GM23248 (cell line): ENCODE measurements around the gene SCD5. TPM values are rescaled to one million over a fixed set of nuclear protein-coding genes. Genes with fewer than 3 reads are reported as not detected.
A peak's percentile ranks its signal among the peaks of the same experiment; 100 is the strongest.

Experiments
- DNase-seq: peaks from one replicate; pipeline ENCODE4 v3.0.0-alpha.2; 2015
- H2AFZ ChIP-seq: fragments of 200-600 bp; sonication (generic); 2 replicates; pipeline ENCODE4 v1.6.1; 2016; ENCODE audit warnings: antibody characterized with exemption
- H3F3A ChIP-seq: fragments of 200-600 bp; sonication (generic); 2 replicates; pipeline ENCODE4 v1.6.1; 2016; ENCODE audit warnings: mild to moderate bottlenecking, antibody characterized with exemption, mixed run types; ENCODE audit not compliant: insufficient read depth
- H3K27ac ChIP-seq: fragments of 200-600 bp; sonication (generic); 2 replicates; pipeline ENCODE4 v1.5.1; 2016; ENCODE audit warnings: mild to moderate bottlenecking
- H3K27me3 ChIP-seq: fragments of 200-600 bp; sonication (generic); replicated peaks from 2 replicates; pipeline ENCODE4 v1.6.1; 2016; ENCODE audit warnings: mild to moderate bottlenecking; ENCODE audit not compliant: insufficient read depth
- H3K36me3 ChIP-seq: fragments of 200-600 bp; sonication (generic); 2 replicates; pipeline ENCODE4 v1.6.1; 2016; ENCODE audit warnings: low read depth, mild to moderate bottlenecking
- H3K4me1 ChIP-seq: fragments of 200-600 bp; sonication (generic); 2 replicates; pipeline ENCODE4 v1.6.1; 2016; ENCODE audit warnings: mild to moderate bottlenecking; ENCODE audit not compliant: insufficient read depth
- H3K4me2 ChIP-seq: fragments of 200-600 bp; sonication (generic); one replicate; pipeline ENCODE4 v1.6.1; 2016; ENCODE audit warnings: mild to moderate bottlenecking; ENCODE audit not compliant: unreplicated experiment
- H3K4me3 ChIP-seq: fragments of 200-600 bp; sonication (generic); 2 replicates; pipeline ENCODE4 v1.5.1; 2016; ENCODE audit warnings: mild to moderate bottlenecking
- H3K79me2 ChIP-seq: fragments of 200-600 bp; sonication (generic); 2 replicates; pipeline ENCODE4 v1.6.1; 2016; ENCODE audit warnings: mild to moderate bottlenecking; ENCODE audit not compliant: insufficient read depth
- H3K9ac ChIP-seq: fragments of 200-600 bp; sonication (generic); 2 replicates; pipeline ENCODE4 v1.6.1; 2016; ENCODE audit warnings: mild to moderate bottlenecking
- H3K9me2 ChIP-seq: fragments of 200-600 bp; sonication (generic); 2 replicates; pipeline ENCODE4 v1.6.1; 2016; ENCODE audit warnings: mixed run types, mild to moderate bottlenecking, moderate library complexity; ENCODE audit not compliant: insufficient read depth
- H3K9me3 ChIP-seq: fragments of 200-600 bp; sonication (generic); one replicate; pipeline ENCODE4 v1.6.1; 2017; ENCODE audit warnings: low read depth
- H4K20me1 ChIP-seq: fragments of 200-600 bp; sonication (generic); 2 replicates; pipeline ENCODE4 v1.6.0; 2016; ENCODE audit not compliant: insufficient read depth
- EZH2 ChIP-seq: fragments of 200-600 bp; sonication (generic); IDR thresholded peaks from 2 replicates; pipeline ENCODE4 v1.6.1; 2018; ENCODE audit warnings: antibody characterized with exemption, mild to moderate bottlenecking; ENCODE audit not compliant: insufficient read depth, poor library complexity, severe bottlenecking
- EZH2phosphoT487 ChIP-seq: fragments of 200-600 bp; sonication (generic); IDR thresholded peaks from 2 replicates; pipeline ENCODE4 v1.6.1; 2018; ENCODE audit warnings: antibody characterized with exemption, moderate library complexity, mild to moderate bottlenecking, low read depth; ENCODE audit not compliant: insufficient read depth
- WGBS, 2 experiments: methylation state at CpG; one replicate each; pipeline ENCODE4 v1.1.6; 2015 to 2017; ENCODE audit warnings: low lambda C conversion rate in 2 of 2, low coverage in 1 of 2; ENCODE audit errors: missing lambda C conversion rate in 2 of 2; 5-methylcytosine and 5-hydroxymethylcytosine counted together
- in situ Hi-C: fragments of 300-500 bp; cut with MboI; formaldehyde crosslinking; loops from 2 replicates; pipeline ENCODE4 v1.15.0; 2020
- polyA plus RNA-seq: library from polyadenylated mRNA; unstranded; fragments of >200 nt; fragmentation: Nextera tagmentation; extraction: Ambion mirVana; gene quantifications from 2 replicates; pipeline ENCODE4 v1.2.1, GENCODE V29; 2016
- total RNA-seq: library from RNA; depleted of rRNA; stranded (reverse); fragments of >200 nt; shearing (Covaris generic); gene quantifications from 2 replicates; pipeline ENCODE4 v1.2.3, GENCODE V29; 2014

Gene SCD5
- total and polyA plus RNA-seq, 2 experiments from 2014 or later = 12.5 to 39.8 TPM

DNA sequence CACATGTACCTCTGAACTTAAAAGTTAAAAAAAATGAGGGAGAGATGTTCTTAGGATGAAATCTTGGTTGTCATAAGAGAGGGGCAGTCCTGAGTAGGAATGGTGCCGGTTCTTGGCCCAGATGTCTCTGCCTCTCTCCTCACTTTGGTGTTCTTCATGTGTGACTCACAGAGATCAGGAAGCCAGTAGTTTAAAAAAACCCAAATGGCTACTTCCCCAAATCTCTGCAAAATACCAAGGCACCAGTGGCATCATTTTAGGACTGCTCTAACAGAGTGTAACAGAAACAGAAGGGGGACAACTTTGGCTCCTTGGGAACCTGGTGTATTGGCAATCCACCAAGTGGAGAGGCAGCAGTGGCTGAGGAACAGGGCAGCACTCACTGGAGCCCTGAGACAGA, 116.8 kb downstream of the SCD5 start:
- Histone ChIP-seq H3K79me2 (no peaks in the 10 kb centered on the region), H3K4me2 (no peak overlapping the region), H3K4me3 (no peak overlapping the region), H4K20me1 (no peaks in the 10 kb centered on the region), H3F3A (no peaks in the 10 kb centered on the region; the same call in 1 of the 2 replicates), H3K9me3 (no peaks in the 10 kb centered on the region), H3K9ac (no peak overlapping the region), H3K9me2 (no peaks in the 10 kb centered on the region), H2AFZ (no peak overlapping the region), H3K27ac (no peak overlapping the region), H3K36me3 (no peaks in the 10 kb centered on the region), H3K4me1 (no peaks in the 10 kb centered on the region), H3K27me3 (no peaks in the 10 kb centered on the region)
- DNase-seq = peak; percentile 14
- in situ Hi-C loops = no loop called here
- no peak for TF ChIP-seq EZH2phosphoT487
- no peak for TF ChIP-seq EZH2
- WGBS, 2 experiments = 92 to 100% methylated on average over 1 of the region's 1 CpG

DNA sequence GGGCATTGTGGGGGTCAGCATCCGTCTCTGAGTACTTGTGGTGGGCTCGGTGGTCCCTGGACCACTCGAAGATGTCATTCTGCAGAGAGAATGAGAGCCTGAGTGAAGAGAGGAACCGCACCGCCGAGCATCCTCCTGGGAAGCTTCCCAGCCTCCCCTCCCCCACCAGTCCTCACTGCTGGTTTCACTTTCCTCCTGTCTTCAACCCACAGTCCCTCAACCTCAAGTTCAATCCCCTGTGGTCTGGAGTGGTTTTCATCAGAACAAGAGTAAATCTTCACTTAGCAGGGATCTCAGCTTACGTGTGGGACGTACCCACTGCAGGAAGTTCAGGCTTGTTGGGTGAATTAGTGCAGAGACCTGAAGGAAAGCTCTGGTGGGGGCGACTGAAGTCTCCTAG, 117.8 kb downstream of the SCD5 start:
- H3K27ac ChIP-seq = no peak overlapping the region
- no peaks in the 10 kb centered on the region for H3K79me2 ChIP-seq
- no peaks in the 10 kb centered on the region for H3K4me1 ChIP-seq
- no peak for DNase-seq
- no peaks in the 10 kb centered on the region; the same call in 1 of the 2 replicates for H3F3A ChIP-seq
- in situ Hi-C loops = no loop called here
- H3K4me2 ChIP-seq = no peak overlapping the region
- no peaks in the 10 kb centered on the region for H3K36me3 ChIP-seq
- TF ChIP-seq EZH2phosphoT487 (no peak), EZH2 (no peak)
- H3K4me3 ChIP-seq = no peak overlapping the region
- WGBS, 2 experiments = 78 to 83% methylated on average over 9 of the region's 9 CpGs
- no peaks in the 10 kb centered on the region for H4K20me1 ChIP-seq
- no peak overlapping the region for H3K9ac ChIP-seq
- H3K9me2 ChIP-seq = no peaks in the 10 kb centered on the region
- H3K9me3 ChIP-seq = no peaks in the 10 kb centered on the region
- H3K27me3 ChIP-seq = no peaks in the 10 kb centered on the region
- no peak overlapping the region for H2AFZ ChIP-seq

DNA sequence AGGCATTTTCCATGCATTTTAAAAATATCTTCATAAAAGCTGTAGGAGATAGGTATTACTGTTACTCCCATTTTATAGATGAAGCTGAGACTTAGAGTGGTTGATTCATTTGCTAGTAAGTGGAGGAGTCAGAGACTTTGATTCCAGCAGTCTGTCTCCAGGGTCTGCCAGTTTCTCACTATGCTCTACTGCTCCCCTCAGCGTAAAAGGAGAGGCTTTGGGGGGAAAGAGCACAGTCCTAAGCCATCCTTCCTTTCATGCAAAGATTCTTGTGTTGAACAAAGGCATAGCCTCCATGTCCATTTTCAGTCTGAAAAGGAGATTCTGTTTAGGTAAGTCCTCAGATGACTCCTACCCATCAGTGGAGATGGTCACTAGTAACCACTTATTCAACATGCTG, 119.1 kb downstream of the SCD5 start:
- H4K20me1 ChIP-seq = no peaks in the 10 kb centered on the region
- H3F3A ChIP-seq = no peaks in the 10 kb centered on the region; the same call in 1 of the 2 replicates
- no peak overlapping the region for H3K4me3 ChIP-seq
- H3K9me3 ChIP-seq = no peaks in the 10 kb centered on the region
- no peaks in the 10 kb centered on the region for H3K9me2 ChIP-seq
- TF ChIP-seq EZH2phosphoT487 (no peak), EZH2 (no peak)
- H3K9ac ChIP-seq = no peak overlapping the region
- H3K4me1 ChIP-seq = no peaks in the 10 kb centered on the region
- H3K27ac ChIP-seq = no peak overlapping the region
- no peaks in the 10 kb centered on the region for H3K79me2 ChIP-seq
- no peak for DNase-seq
- H2AFZ ChIP-seq = no peak overlapping the region
- H3K27me3 ChIP-seq = no peaks in the 10 kb centered on the region
- H3K36me3 ChIP-seq = no peaks in the 10 kb centered on the region
- WGBS, 2 experiments = 95 to 96% methylated on average over 1 of the region's 1 CpG
- in situ Hi-C loops = no loop called here
- H3K4me2 ChIP-seq = no peak overlapping the region

DNA sequence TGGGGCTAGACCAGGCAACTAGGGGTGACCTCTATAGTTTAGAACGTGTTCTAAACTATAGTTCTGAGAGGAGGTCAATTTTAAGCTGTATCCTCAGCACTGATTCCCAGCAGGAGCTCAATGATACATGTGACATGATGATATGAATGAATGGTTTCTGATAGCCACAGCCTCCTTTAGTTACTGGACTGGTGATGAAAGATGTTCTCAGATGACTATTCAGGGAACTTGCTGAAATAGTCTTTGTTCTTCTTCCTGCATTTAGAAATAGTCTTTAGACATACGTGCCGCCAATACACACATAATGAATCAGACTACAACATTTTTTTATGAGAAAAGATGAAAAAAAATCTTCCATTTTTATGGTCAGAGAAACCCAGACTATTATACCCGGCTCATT, 120.5 kb downstream of the SCD5 start:
- Histone ChIP-seq H3K9me3 (no peaks in the 10 kb centered on the region), H3K9me2 (no peaks in the 10 kb centered on the region), H3K9ac (no peak overlapping the region), H4K20me1 (no peaks in the 10 kb centered on the region), H3K4me1 (no peaks in the 10 kb centered on the region), H3F3A (no peaks in the 10 kb centered on the region; the same call in 1 of the 2 replicates), H3K36me3 (no peaks in the 10 kb centered on the region), H3K4me3 (no peak overlapping the region), H3K79me2 (no peaks in the 10 kb centered on the region), H2AFZ (no peak overlapping the region), H3K27me3 (no peaks in the 10 kb centered on the region), H3K27ac (no peak overlapping the region), H3K4me2 (no peak overlapping the region)
- peak; percentile 36 for DNase-seq
- 45 to 53% methylated on average over 4 of the region's 4 CpGs for WGBS, 2 experiments
- no peak for TF ChIP-seq EZH2
- TF ChIP-seq EZH2phosphoT487 = no peak
- in situ Hi-C loops = no loop called here

DNA sequence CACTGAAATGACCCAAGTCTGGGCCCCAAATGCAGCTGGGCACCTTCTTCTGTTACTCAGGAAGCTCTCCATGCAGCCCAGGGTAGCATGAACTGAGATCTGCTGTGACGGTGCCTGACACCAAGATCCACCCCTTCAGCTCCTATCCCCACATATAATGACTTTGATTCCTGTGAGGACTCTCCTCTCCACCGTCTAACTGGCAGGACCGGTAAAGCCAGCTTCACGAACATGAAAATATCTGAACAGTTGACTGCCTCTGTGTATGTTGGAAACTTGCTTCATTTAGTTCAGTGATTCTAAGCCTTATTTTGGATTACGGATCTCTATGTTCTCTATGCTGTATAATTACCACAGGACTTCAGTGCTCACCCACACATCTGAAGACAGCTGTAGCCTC, 121.3 kb downstream of the SCD5 start:
- no peak overlapping the region for H3K27ac ChIP-seq
- H3K4me3 ChIP-seq = no peak overlapping the region
- no peak for DNase-seq
- no peaks in the 10 kb centered on the region for H3K4me1 ChIP-seq
- no peak overlapping the region for H3K4me2 ChIP-seq
- no peaks in the 10 kb centered on the region for H3K9me3 ChIP-seq
- H3K9me2 ChIP-seq = no peaks in the 10 kb centered on the region
- H3K79me2 ChIP-seq = no peaks in the 10 kb centered on the region
- no peaks in the 10 kb centered on the region for H4K20me1 ChIP-seq
- no peak for TF ChIP-seq EZH2phosphoT487
- TF ChIP-seq EZH2 = no peak
- WGBS, 2 experiments = 96 to 98% methylated on average over 5 of the region's 5 CpGs
- no peak overlapping the region for H3K9ac ChIP-seq
- H3K36me3 ChIP-seq = no peaks in the 10 kb centered on the region
- in situ Hi-C loops = no loop called here
- H3F3A ChIP-seq = no peaks in the 10 kb centered on the region; the same call in 1 of the 2 replicates
- no peaks in the 10 kb centered on the region for H3K27me3 ChIP-seq
- no peak overlapping the region for H2AFZ ChIP-seq
